GM15510 (cell line): ENCODE data around the gene BAG1.

Experiments
- POLR2A ChIP-seq: IDR thresholded peaks from 3 replicates; pipeline ENCODE4 v1.6.1; 2011; ENCODE audit warnings: borderline replicate concordance; ENCODE audit not compliant: insufficient read length; ENCODE audit errors: extremely low read depth

BAG1 gene

DNA sequence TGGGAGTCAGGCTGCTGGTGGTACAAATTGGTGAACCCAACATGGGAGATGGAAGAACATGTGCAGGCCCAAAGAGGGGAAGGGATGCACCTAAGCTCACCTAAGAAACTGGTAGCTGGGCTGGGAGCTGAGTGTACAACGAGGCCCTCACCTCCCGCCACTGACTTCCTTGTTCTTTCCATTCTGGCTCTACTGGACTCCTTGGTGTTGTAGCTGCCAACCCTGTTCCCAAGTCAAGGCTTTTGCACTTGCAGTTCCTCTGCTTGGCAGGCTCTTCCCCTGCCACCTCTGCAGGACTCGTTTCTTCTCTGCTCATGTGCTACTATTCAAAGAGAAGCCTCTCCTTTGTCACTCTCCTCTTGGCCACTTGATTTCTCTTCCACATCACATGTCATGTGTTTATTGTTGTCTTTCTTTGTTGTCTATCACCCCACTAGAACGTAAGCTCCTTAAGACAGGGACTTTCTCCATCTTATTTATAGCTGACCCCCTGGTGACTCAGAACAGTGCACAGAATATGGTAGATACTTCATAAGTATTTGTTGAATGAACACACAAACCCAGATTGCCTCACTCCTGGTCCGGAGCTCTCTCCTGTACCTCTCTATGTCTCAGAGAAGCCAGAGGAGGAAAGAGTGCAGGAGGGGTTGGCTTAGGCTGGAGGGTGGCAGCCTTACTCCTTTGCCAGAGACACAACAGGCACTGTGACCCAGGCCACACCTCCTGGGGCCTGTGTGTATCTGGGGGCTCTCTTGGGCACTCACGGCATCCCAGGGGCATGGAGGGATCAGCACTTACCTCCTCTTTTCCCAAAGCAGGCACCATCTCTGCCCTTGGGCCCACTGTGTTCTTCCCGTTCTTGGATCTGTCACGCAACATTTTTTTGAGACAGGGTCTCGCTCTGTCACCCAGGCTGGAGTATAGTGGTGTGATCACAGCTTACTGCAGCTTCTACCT lies 29.7 kb downstream of the BAG1 start:
- TF ChIP-seq POLR2A, result no peak

DNA sequence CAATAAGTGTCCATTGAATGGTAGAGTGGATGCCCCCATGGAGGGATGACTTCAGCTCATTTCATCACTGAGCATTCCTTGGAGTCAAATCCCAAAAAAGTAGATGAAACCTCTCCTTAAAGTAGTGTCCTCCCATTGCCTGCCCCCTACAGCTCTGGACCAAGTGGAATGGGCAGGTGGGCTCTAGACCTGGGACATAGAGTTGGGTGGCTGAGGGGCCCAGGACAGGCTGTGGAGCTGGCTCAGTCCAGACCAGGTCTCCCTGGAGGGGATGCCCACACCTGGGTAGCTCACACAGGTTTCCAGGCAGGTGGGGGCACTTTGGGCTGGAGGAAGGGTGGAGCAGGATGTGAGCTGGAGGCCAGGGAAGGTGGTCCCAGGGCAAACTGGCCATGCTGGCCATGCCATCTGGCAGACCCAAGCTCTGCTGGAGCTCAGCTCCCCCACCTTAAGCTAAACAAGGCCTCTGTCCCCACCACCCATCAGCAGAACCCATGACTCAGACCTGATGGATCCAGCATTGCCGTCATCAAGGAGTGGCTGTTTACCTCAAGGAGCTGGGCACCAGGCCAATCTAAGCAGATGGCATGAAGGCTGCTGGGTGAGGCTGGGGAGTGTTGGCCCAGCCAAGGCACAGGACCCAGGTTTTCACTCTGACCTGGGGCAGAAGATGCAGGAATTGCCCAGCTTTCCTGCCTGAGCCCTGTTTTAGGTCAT lies 30.7 kb downstream of the BAG1 start:
- no peak for TF ChIP-seq POLR2A

- no peak for TF ChIP-seq POLR2A
Measured at GRCh38 chr9:33232815-33233214, 31.7 kb downstream of the BAG1 start.

DNA sequence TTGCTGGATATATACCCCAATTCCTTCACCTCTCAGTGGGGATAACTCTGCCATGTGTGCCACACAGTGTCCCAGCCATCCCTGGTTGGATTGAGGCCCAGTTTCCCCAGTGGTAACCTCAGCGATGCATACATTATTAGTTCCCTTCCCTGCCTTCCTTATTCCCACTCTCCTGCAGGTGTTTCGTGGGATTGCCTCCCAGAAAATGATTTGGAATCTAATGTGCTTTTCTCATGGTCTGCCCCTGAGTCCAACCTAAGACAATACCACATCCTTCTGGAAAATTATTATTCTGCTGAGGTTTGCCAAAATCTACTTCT lies 32.9 kb downstream of the BAG1 start:
- no peak for TF ChIP-seq POLR2A

GRCh38 chr9:33230756-33231622 lies 33.5 kb downstream of the BAG1 start:
- TF ChIP-seq POLR2A, result no peak

DNA sequence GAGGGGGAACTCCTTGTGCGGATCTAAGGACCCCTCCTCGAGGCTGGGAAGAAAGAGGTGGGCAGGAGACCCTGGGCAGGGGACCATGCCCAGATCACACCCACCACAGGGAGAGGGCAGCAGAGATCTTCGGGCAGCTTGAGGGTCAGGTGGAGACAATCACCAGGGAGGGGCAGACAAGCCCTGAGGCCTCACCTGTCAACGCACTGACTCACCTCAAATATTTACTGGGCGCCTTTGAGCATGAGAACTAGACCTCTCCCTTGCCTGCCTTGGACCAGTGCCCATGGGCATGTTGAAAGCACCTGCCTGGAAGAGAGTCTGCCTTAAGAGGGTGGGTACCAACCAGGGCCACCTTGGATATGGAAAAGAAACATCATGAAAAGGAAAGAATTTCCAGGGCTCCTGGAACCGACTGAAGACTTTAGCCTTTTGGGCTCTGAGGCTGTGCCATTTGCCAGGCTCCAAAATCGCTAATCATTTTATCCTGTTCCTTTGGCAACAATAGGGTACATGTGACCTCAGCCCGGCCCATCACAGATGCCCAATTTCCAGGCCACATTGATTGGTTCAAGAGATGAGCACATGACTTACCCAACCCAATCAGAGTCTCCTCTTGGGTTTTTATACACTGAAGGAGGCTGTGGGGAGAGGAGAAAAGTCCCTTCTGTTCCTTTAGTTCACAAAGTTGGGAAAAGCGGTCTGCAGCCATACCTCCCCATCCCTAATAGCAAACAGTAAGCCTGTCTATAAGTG lies 35.0 kb downstream of the BAG1 start:
- no peak for TF ChIP-seq POLR2A

- no peak for TF ChIP-seq POLR2A
Measured at GRCh38 chr9:33228606-33229005, 35.9 kb downstream of the BAG1 start.

DNA sequence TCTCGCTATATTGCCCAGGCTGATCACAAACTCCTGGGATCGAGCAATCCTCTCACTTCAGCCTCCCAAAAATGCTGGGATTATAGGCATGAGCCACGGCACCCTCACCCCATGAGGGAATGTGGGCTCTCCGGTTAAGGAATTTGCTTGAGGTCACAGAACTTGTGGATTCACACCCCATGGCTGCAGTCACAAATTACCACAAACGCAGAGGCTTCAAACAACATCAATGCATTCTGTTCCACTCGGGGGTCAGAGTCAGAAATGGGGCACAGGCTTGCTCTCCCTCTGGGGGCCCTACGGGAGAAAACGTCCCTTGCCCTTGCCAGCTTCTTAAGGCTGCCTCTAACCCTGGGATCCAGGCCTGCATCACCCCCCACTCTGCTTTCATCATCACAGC lies 36.8 kb downstream of the BAG1 start:
- TF ChIP-seq POLR2A, result no peak

- no peak for TF ChIP-seq POLR2A
Measured at GRCh38 chr9:33227008-33227398, 37.5 kb downstream of the BAG1 start.

DNA sequence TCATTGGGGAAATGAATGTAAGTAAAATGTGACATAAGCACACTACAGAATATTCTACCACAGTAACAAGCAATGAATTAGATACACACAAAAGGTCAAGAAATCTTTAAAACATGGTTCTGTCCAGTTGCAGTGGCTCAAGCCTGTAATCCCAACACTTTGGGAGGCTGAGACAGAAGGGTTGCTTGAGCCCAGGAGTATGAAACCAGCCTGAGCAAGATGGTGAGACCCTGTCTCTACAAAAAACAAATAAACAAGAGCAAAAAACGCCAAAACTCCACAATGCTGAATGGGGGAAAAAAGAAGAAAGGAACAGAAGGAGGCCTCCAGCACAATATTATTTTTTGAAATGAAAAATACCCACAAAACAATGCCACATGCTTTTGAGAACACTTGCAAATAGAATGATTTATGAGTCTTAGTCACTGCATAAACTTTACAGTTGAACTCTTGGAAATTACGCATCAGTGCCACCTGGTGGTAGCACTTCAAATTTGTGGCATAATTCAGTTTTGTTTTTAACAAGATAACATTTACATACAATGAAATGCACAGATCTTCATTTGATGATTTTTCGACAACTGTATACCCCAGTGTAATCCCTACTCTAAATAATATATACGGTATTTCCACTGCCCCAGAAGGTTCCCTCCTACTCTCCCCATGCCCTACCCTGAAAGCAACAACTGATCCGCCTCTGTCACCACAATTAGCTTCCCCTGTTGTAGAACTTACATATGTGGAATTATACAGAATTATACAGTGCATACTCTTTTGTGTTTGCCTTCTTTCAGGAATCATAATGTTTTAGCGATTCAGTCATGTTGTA lies 39.0 kb downstream of the BAG1 start:
- TF ChIP-seq POLR2A, result no peak

DNA sequence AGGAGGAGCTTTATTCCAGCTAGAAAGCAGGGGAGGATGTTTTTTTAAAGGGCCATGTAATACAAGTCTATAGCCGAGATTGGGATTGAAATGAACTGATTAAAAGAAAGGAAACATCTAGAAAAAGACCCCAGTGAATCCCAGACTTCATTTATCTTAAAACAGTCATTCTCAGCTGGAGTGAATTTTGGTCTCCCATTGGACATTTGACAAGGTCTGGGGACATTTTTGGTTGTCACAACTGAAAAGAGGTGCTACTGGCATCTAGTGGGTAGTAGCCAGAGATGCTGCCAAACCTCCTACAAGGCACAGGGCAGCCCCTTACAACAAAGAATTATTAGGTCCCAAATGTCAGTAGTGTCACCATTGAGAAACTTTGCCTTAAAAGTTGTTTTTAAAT lies 40.8 kb downstream of the BAG1 start:
- TF ChIP-seq POLR2A, result no peak

- no peak for TF ChIP-seq POLR2A
Measured at GRCh38 chr9:33222031-33222430, 42.5 kb downstream of the BAG1 start.

GRCh38 chr9:33221568-33221884 lies 43.0 kb downstream of the BAG1 start:
- no peak for TF ChIP-seq POLR2A

DNA sequence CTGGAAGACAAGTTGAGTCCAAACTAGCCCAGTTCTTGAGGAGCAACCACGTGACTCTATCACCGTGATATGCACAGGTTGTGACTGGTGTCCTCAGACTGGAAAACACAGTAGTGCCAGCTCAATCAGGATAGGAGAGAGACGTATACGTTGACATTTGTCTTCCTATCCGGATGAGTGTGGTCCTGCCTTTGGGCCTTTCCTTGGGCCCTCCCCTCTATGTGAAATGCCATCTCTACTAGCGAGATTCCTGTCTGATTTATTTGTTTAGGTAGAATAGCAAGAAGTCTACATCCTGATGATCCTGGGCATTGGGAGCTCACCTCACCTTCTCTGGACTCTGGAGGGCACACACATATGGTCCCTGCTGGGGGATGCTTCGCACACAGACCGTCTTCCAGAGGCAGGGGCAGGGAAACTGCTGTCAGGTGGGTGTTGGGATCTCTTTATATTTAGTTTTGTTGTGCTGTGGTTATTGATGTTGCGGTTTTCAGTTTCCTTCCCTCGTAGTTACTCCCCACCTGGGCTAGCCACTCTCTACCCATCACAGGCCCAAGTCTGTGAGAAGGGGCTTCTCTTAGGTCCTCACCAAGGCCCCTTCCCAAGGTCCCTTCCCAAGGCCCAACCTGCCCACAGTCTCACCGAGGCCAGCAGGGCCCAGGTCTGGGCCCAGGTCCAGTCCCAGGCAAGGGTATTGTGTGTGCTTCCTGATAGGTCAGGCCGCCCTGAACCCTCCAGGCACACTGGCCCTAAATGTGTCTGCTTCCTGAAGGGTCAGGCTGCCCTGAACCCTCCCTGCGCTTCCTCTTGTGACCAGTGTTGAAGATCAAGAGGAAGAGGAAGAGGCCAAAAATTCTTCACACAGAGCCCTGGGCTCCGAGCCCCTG lies 43.6 kb downstream of the BAG1 start:
- no peak for TF ChIP-seq POLR2A
